Measurements from ENCODE around the gene DOC2B.
"Not testable (repeated sequence)": the region's sequence is repeated elsewhere in the genome, so short reads cannot be mapped to it uniquely, and the experiment has no call there.

GRCh38 chr17:215563-216478 lies 34.4 kb upstream of the DOC2B start:
- not testable (repeated sequence) for TF ChIP-seq CTCF (conservative IDR thresholded peaks at IDR 0.05; ENCODE audit: low read depth, low read length); EZH2 (IDR thresholded peaks at IDR 0.05; ENCODE audit: borderline replicate concordance, low read depth, low read length, poor library complexity, severe bottlenecking)
